GM19463 (cell line): Measurements from ENCODE around the gene EEF1A2.
"Not testable (repeated sequence)": the region's sequence is repeated elsewhere in the genome, so short reads cannot be mapped to it uniquely, and the experiment has no call there.

Experiments used
- ATAC-seq: cut with Tn5 transposase; IDR thresholded peaks from one replicate; pipeline ENCODE4 v1.9.1; 2021; ENCODE audit warnings: mild to moderate bottlenecking, moderate library complexity; ENCODE audit not compliant: unreplicated experiment

Gene EEF1A2

DNA sequence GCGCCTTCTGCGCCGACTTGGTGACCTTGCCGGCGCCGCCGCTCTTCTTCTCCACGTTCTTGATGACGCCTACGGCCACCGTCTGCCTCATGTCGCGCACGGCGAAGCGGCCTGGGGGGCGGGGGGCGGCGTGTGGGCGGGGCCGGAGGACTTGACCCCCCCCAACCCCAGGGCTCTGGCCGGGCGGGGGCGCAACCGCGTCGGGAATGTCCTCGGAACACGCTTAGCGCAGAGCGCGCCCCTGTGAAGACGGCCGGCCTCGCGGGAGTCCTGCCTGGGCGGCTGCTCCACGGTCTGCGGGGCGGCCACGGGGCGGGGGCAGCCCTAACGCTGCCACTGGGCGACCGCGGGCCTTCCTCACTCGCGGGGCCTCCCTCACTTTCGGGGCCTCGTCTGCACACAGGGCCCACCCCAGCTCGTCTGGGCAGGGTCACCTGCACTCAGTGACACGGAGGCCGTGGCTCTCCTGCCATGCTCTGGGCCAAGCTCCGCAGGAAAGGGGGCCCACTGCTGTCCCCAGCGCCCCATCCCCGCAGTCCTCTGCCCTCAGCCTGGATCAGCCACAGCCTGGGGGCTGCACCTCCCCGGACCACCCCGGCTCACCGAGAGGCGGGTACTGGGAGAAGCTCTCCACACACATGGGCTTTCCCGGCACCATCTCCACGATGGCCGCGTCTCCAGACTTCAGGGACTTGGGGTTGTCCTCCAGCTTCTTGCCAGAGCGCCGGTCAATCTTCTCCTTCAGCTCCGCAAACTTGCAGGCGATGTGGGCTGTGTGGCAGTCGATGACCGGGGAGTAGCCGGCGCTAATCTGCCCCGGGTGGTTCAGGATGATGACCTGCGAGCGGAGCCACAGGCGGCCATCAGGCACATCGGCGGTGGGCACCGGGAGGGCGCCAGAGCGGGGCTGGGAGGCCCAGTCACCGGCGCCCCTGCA lies 10.3 kb downstream of the EEF1A2 start:
- no peak for ATAC-seq

DNA sequence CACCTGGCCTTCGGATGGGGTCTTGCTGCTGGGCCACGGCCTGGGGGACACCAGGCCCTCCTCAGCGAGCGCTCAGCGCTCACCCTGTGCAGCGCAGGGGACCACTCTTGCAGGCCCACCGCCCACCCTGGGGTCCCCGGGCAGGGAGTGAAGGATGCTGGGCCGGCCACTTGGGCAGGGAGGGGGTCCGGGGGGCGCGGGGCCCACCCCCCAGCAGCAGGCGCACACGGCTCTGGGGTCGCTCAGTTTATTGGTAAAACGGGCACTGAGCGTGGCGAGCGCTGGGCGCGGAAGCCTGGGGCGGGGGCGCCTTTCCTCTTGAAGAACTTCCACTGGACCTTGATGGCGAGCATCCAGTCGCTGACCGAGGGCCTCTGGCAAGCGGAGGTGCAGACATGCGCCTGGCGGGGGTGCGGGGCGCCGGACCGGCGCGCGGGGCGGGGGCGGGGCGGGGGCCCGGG lies 11.1 kb downstream of the EEF1A2 start:
- no peak for ATAC-seq

DNA sequence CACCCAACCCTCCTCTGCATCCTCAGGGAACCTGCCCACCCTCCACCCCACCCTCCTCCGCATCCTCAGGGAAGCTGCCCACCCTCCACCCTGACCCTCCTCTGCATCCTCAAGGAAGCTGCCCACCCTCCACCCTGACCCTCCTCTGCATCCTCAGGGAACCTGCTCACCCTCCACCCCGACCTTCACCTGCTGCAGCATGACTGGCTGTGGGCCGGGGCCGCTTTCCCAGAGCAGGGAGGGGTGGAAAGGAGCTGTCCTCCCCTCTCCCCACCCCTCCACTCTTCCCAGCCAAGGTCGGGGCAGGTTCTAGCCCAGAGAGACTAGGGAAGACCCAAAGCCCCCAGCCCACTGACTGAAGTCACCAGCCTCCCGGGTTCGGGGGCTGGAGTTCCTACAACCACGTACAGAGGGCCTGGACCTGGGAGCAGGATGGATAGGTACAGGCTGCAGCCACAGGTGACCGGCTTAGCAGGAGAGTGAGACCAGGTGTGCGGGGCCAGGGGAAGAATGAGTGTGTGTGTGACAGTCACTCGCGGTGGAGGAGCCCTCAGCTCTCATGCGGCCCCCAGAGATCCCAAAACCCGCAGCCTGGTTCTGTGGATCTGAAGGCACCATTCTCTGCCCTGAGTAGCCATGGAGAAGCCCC lies 11.6 kb downstream of the EEF1A2 start:
- ATAC-seq, result no peak

DNA sequence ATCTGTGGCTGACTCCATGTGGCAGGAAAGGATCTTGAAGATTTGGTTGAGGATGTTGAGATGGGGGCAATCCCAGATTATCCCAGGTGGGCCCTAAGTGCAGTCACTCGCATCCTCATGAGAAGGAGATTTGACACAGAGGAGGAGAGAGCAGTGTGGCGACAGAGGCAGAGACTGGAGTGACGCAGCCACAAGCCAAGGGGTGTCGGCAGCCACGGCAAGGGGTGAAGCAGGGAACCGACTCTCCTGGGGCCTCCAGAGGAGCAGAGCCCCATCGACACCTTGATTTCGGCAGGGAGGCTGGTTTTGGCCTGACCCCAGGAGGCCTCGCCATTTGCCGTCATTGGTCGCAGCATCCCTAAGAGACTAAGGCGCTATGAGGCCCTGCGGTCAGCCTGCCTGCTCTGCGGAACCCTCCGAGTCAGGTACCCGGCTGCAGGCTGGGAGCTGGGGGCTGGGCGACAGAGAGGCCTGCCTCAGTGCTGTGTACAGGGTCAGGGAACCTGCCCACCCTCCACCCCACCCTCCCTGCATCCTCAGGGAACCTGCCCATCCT lies 12.5 kb downstream of the EEF1A2 start:
- no peak for ATAC-seq

DNA sequence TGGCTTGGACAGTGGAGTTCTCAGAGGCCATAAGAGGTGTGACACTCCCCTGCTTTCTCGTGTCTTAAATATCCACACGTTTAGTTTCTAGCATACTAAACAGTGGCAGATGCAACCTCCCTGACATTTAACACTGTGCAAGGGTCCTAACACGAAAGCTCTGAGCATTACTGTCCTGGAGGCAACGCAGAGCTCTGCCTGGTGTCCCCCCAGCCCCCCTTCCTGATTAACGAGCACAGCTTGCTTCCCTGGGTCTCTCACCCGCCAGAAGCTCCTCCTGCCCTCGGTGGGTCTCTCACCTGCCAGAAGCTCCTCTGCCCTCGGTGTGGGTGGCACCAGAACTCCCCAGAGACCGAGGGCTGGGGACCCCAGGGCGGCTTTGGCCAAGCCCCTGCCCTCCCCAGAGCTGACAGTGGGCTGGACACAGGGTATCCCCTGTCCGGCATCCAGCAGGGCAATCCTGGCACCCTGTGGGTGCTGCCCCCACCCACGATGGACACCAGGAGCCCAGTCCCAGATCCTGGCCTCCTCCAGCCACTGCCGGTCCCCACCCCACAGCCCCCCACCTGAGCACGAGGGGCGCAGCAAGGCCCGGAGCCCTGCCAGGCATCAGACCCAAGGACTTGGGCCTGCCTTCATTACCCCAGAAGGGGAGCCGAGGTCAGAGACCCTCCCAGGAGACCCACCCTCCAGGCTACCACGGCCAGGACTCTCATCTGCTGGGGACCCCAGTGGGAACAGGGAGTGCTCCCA lies 14.1 kb downstream of the EEF1A2 start:
- ATAC-seq, result no peak

DNA sequence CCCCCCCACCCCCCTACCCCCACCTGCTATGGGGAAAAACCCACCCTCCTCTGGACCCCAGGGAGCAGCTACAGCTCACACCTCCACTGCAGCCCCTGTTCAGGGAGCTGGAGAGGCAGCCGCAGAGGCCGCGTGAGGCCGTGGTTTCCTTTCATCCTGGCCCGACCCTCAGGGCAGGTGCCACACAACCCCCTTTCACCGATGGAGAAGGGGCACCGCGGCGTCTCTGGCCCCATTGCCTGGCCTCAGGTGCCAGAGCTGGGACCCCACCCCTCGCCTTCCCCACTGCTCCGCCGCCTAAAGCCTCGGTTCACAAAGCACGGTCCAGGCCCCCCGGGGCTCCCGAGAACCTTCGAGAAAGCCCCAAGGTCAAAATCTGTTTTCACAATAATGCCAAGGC lies 14.6 kb downstream of the EEF1A2 start:
- no peak for ATAC-seq

DNA sequence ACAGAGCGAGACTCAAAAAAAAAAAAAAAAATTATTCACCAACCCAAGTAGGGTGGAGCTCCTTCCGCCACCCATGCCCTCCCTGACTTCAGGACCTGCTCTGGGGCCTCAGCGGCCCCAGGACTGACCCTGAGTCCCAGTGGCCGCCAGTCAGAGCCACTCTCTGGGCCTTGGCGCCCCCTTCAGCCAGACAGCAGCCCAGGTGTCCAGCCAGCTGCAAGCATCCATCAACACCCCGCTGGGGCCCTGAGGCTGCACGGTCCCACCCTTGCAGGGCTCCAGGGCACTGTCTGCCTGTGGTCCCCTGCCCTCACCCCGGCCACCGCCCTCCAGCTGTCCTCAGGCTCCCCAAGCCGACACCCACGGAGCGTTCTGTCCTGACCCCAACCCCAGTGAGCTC lies 15.0 kb downstream of the EEF1A2 start:
- ATAC-seq, result no peak

DNA sequence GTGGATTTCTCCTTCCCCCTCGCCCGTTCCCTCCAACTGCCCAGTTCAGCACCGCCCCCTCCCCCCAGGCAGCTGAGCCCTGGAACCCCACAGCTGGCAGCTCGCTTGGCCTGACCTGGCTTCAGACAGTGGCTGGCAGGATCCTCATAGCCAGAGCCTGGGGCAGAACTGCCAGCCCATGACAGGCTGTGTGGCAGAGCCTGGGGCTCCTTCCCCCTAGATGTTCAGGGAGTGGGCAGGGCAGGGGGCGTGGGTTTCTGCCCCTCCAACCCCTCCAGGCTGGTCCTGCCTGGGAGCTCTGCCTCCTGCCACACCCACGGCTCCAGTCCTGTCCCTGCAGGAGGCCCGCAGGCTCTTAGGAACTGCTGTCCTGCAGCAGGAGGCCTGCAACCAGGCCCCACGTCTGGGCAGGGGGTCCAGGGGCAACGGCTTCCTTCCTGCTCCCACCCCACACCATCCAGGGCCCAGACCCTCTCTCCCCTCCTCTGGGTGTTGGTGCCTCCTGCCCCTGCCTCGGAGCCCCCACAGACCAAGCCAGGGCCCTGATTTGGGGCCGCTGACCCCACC lies 16.8 kb downstream of the EEF1A2 start:
- ATAC-seq, result no peak

DNA sequence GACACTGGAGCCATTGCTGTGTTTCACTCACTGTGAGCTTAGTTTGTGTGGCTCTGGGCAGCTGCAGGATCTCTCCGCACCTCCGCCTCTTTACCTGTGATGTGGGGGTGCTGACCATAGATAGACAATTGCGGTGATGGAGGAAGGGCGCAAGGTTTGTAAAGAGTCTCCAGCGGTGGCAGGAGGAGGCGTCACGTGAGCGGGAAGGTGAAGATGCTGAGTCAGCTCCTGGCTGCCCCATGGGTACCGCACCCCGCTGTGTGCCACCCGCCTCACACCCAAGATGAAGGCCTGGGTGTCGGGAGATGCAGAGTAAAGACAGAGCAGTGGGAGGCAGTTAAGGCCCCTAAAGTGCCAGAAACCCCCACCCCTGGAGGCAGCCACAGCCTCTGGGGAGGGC lies 17.4 kb downstream of the EEF1A2 start:
- no peak for ATAC-seq

DNA sequence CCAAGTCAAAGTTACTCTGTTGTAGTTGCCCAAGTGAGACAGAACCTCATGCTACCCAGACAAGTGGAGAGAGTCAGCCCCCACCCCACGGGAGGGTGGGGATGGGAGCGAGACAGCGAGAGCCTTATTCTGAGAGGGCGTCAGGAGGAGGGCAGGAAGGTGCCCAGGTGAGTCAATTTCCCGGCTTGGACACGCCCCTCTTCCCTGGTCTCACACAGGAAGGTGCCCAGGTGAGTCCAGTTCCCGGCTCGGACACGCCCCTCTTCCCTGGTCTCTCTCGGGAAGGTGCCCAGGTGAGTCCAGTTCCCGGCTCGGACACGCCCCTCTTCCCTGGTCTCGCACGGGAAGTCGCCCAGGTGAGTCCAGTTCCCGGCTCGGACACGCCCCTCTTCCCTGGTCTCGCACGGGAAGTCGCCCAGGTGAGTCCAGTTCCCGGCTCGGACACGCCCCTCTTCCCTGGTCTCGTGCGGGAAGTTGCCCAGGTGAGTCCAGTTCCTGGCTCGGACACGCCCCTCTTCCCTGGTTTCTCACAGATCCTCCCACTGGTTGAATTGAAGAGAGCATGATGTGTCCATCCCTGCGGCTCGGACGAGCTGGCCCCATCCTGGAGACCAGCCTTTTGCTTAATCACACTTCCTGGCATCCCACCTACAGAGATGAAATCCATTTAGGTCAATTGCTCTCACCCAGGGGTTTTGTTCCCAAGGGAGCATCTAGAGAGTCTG lies 19.0 kb downstream of the EEF1A2 start:
- not testable (repeated sequence) for ATAC-seq

DNA sequence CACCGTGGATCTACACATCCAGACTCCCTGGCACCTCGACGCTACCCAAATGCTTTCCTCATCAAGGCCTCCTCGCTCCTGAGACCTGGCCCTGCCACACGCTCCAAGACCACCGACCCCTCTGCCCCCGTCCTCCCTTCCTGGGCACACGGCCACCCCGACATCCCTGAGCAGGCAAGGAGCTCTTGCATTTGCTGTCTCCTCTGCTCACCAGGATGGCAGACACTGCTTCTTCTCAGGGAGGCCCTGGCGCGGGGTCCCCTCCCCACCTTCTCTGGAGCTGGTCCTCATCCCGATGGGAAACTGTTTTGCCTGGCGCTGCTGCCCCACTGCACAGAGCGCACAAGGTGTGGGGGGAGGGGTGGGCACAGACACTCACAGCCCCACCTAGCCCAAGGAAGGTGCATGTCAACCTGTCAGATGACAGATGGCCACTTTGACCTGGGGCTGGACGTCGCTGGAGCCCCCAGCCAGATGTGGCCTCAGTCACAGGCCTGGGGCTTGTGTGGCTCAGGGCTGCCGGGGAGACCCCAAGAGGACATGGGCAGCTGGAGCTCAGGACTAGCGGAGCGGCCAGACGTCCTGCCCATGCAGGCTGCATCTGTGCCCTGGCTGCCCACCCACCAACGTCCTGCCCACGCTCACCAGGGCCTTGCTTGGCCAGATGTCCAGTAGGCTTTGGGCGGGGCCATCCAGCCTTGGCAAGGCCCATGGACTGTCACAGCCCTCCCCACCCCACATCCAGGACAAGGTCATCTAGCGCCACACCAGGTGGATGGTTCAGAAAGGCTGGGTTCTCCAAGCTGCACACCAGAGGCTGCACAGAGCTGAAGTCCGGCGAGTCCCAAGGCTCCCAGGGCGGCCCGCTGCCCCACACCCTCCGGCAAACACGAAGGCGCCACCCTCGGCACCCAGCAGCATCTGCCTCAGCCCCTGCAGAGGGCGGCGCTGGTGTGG lies 20.3 kb downstream of the EEF1A2 start:
- no peak for ATAC-seq

DNA sequence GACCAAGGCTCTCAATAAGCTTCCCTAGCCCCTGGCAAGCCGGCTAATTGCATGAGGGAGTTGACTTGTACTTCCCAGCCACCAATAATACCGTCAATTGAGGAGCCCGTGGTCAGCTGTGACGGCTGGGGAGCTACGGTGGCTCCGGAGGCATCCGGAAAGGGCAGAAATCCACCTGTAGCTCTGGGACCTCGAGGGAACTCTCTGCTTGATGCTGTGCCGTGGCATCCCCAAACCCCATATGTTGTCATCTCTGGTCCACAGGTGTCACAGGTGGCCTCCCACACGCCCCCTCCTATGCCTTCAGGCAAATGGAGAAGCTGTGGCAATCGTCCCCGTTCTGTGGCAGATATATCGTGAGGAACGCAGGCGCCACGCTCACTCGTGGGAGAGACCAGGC lies 20.9 kb downstream of the EEF1A2 start:
- no peak for ATAC-seq

DNA sequence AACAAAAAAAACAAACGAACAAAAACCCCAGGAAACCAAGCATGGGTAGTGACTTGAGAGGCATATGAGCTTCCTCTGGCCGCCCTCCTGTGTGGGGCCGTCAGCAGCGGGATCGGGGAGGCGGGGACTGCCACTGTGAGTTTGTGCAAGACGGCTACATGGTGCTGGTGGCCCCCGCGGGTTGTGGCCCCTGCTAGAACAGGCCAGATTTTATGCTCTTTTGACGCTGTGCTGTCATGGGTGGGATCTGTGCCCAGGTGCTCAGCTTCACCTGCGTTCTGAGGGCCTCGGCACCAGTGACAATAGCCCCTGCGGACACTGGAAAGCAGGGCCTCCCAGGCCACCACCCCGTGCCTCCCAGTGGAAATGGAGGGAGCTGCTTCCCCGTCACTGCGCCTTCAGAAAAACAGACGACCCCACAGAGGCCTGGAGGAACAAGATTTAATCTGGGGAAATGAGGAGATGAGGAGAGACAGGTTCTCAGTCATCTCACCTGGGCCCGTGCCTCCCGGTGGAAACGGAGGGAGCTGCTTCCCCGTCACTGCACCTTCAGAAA lies 21.7 kb downstream of the EEF1A2 start:
- no peak for ATAC-seq

DNA sequence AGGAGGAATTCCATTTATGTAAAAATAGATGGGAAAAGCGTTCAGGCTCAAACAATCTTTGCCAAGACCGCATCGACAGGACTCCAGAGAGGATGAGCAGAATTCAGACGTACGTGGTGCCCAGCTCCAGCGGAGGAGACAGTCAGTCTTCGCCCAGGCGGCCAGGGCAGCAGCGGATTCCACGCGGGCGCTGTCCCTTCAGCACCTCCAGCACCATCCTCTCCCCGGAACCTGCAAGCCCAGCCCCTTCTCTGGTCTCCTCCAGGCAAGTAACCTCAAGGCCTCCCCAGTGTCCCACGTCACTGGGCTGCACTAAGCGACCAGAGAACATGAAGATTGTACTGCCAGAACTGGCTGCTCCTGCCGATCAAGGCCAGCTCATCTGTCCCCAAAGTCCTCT lies 23.7 kb downstream of the EEF1A2 start:
- ATAC-seq, result no peak

DNA sequence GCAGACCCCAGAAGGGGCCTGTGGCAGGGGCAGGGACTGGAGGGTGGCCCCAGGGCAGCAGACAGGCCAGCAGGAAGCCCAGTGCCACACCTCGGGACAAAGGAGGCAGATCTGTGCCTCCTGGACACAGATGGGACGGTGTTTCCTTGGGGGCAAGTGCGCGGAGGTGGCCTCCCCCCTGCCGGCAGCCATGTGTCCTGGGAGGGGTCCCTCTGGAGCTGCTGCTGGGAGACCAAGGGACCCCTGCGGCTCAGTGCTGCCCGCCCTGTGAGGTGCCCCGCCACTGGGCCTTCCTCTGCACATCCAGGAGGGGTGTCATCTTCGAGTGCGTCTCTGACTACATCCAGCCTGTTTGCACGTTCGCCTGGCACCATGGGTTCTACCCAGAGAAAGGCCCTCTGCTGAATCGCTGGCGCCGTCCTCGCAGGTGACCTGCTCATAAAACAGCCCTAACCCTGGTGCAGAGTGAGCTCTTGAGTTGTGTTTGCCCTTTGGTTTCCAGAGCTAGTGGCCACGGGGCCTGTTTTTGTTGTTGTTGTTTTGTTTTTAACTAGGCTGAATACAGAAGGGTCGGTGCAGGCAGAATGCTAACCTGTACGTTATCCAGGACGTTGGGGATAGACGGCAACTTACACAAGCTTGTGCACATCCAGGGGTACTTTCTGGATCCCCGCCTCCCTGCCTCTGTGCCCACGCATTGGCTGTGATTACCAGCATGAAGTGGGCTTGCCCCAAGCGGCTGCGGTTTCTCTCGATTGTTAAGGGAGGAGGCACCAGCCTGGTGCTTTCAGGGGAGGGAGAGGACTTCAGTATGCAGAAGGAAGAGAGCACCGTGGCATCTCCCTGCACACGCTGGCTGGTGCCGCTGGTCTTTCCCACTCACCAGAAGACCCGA lies 25.1 kb downstream of the EEF1A2 start:
- ATAC-seq, result no peak

DNA sequence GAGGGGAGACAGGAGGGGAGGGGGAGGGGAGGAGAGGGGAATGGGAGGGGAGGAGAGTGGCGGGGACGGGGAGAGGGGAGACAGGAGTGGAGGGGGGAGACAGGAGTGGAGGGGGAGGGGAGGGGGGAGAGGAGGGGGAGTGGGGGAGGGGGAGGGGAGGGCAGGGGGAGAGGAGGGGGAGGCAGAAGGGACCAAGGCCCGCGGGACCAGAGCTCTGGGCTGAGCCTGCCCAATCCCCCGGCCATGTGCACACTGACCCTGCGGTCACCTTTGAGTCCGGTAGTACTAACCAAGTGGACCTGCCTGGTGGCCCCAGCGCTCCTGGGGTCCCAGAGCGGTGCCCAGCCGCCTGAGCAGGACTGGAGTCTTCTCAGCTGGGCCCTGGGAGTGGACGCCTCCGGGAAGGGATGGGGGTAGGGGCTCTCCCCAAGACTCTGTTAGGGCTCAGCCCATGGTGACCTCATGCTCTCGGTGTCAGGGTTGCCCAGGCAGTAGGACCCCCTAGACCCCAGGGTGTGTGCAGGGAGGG lies 26.0 kb downstream of the EEF1A2 start:
- no peak for ATAC-seq

DNA sequence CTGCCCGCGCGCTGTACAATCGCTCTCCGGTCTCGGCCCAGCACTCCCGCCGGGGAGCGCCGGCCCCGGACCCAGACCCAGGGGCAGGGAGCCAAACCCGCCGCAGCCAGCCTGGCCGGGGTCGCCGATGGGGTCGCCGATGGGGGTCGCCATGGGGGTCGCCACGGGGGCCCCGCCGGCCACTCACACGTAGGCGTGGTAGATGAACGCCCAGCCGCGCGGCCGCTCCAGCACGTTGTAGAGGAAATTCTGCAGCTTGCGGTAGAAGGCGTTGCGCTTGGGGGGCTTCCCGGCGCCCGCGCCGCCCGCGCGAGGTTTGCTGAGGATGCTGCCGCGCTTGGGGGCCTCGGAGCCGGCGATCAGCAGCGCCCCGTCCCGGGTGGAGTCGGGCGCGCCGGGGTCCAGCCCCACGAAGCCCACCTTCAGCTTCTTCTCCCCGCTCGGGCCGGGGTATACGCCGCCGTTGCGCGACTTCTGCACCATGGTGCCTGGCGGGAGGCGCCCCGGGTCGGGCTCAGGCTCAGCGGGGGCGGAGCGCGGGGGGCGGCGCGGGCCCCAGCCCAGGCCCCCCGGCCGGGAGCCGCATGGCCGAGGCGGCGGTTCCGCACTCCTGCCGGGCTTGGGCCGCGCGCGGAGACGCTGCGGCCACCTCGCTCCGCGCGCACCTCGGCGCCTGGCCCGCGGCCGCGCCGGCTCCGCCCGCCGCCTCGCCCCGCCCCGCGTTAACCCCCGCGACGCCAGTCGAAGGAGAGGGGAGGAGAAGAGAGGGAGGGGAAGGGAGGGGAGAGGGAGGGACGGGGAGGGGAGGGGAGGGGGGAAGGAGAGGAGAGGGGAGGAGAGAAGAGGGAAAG lies 26.7 kb downstream of the EEF1A2 start, which contains the start of gene KCNQ2:
Gene KCNQ2 (minus strand): TSS at position 675 of the 851 bp plus-strand sequence. CDS start 192 bp downstream, at position 483.
- ATAC-seq, result no peak
